ENCODE data around the gene RORB.

GRCh38 chr9:74528207-74528606, 31.1 kb downstream of the RORB start:
- no peak for TF ChIP-seq POLR2A (IDR thresholded peaks at IDR 0.05)
- no peak for TF ChIP-seq CTCF (IDR thresholded peaks at IDR 0.05)
- no peak for TF ChIP-seq POLR2AphosphoS5 (IDR thresholded peaks at IDR 0.05)
- TF ChIP-seq EP300 (IDR thresholded peaks at IDR 0.05): no peak
